Neural progenitor cell (in vitro differentiated cells): ENCODE data around the gene PSD2.

Experiments used
- EZH2 ChIP-seq: fragments of 200-600 bp; sonication (generic); IDR thresholded peaks from 2 replicates; pipeline ENCODE4 v1.6.1; 2017; ENCODE audit warnings: antibody characterized with exemption, mild to moderate bottlenecking, moderate library complexity
- TF ChIP-seq, protein P1 (sequence below): fragments of 200-600 bp; sonication (generic); IDR thresholded peaks from 2 replicates; pipeline ENCODE4 v1.5.1; 2017; ENCODE audit warnings: antibody characterized with exemption, mild to moderate bottlenecking

DNA sequence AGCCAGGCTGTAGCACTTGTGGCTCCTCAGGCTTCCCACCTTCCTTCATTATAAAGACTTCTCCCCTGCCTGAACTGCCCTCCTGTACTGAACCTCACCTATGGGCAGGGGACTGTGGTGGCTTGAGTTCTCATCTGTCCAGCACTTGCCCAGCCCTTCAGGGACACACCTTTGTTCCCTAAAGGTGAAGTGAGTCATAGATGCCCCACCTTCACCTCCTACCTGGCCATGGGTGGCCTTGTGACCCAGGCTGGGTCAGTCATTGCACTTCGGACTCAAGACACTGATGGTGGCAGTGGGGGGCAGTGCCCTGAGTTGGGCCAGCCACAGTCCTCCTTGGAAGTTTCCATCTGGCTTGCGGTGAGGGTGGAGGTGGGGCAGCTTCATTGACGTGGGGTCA, 26.1 kb upstream of the PSD2 start:
- TF ChIP-seq, protein P1, sequence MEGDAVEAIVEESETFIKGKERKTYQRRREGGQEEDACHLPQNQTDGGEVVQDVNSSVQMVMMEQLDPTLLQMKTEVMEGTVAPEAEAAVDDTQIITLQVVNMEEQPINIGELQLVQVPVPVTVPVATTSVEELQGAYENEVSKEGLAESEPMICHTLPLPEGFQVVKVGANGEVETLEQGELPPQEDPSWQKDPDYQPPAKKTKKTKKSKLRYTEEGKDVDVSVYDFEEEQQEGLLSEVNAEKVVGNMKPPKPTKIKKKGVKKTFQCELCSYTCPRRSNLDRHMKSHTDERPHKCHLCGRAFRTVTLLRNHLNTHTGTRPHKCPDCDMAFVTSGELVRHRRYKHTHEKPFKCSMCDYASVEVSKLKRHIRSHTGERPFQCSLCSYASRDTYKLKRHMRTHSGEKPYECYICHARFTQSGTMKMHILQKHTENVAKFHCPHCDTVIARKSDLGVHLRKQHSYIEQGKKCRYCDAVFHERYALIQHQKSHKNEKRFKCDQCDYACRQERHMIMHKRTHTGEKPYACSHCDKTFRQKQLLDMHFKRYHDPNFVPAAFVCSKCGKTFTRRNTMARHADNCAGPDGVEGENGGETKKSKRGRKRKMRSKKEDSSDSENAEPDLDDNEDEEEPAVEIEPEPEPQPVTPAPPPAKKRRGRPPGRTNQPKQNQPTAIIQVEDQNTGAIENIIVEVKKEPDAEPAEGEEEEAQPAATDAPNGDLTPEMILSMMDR, result no peak
- TF ChIP-seq EZH2, result no peak
